H1 (cell line): ENCODE results near the gene SLC25A21. TPM values are rescaled to one million over a fixed set of nuclear protein-coding genes. Genes with fewer than 3 reads are reported as not detected.

Experiments
- CTCF ChIA-PET: fragments of 300-600 bp; sonication (Branson Sonifier 250); formaldehyde crosslinking; loops from one replicate; lab custom pipeline; 2021; ENCODE audit not compliant: partially characterized antibody; lab: Charles Lee
- POLR2A ChIA-PET: fragments of 300-600 bp; sonication (Branson Sonifier 250); formaldehyde crosslinking; loops from one replicate; lab custom pipeline; 2021; ENCODE audit warnings: inconsistent platforms; ENCODE audit not compliant: partially characterized antibody; lab: Charles Lee
- DNase-seq, 2 experiments: peaks; one replicate each; pipeline versions ENCODE4 v3.0.0 to v3.0.0-alpha.2; 2010 to 2022; ENCODE audit warnings: low spot score in 2 of 2, low read depth in 1 of 2, mixed read lengths in 1 of 2
- FAIRE-seq: peaks from 2 replicates; lab custom pipeline; 2011; peaks lifted over from hg19 to GRCh38; lab: Jason Lieb, UNC
- H2AFZ ChIP-seq: 2 replicates; pipeline ENCODE4 v1.8.1; 2012; ENCODE audit warnings: low read length, inconsistent platforms
- H2AK5ac ChIP-seq: 2 replicates; pipeline ENCODE4 v1.6.1; 2013; ENCODE audit warnings: low read depth, low read length
- H2BK120ac ChIP-seq: replicated peaks from 2 replicates; pipeline ENCODE3; 2013; ENCODE audit warnings: low read depth, low read length, inconsistent platforms
- H2BK12ac ChIP-seq: 2 replicates; pipeline ENCODE4 v1.6.1; 2013; ENCODE audit warnings: low read depth, low read length
- H2BK15ac ChIP-seq: 2 replicates; pipeline ENCODE4 v1.6.1; 2013; ENCODE audit warnings: low read length
- H2BK20ac ChIP-seq: 2 replicates; pipeline ENCODE4 v1.6.1; 2013; ENCODE audit warnings: low read length
- H2BK5ac ChIP-seq: 2 replicates; pipeline ENCODE4 v1.6.1; 2013; ENCODE audit warnings: low read depth, low read length
- H3K14ac ChIP-seq: 2 replicates; pipeline ENCODE4 v1.6.1; 2013; ENCODE audit warnings: inconsistent platforms; ENCODE audit not compliant: insufficient read length
- H3K18ac ChIP-seq: 2 replicates; pipeline ENCODE4 v1.6.1; 2013; ENCODE audit warnings: low read length; ENCODE audit errors: extremely low read depth
- H3K23ac ChIP-seq: 2 replicates; pipeline ENCODE4 v1.6.1; 2013; ENCODE audit warnings: inconsistent platforms; ENCODE audit not compliant: insufficient read length
- H3K23me2 ChIP-seq: 2 replicates; pipeline ENCODE4 v1.6.1; 2013; ENCODE audit warnings: low read depth, low read length
- H3K27ac ChIP-seq: 2 replicates; pipeline ENCODE4 v1.6.1; 2011; ENCODE audit warnings: low read depth, low read length, inconsistent platforms
- H3K27me3 ChIP-seq, 4 experiments: replicated peaks in 1 of 4; 1 replicate in 1 of 4; 2 replicates in 3 of 4; pipeline versions ENCODE4 v1.6.1 to v1.8.1; 2011 to 2013; ENCODE audit warnings: low read length in 3 of 4, mild to moderate bottlenecking in 3 of 4, inconsistent platforms in 2 of 4, mixed read lengths in 2 of 4, moderate library complexity in 1 of 4; ENCODE audit not compliant: control insufficient read depth in 3 of 4, insufficient read depth in 3 of 4; ENCODE audit errors: extremely low read depth in 1 of 4
- H3K36me3 ChIP-seq, 4 experiments: 2 replicates each; pipeline versions ENCODE4 v1.6.1 to v1.8.1; 2011 to 2013; ENCODE audit warnings: mild to moderate bottlenecking in 4 of 4, low read length in 3 of 4, moderate library complexity in 2 of 4, control low read depth in 1 of 4, inconsistent platforms in 1 of 4; ENCODE audit not compliant: insufficient read depth in 4 of 4, control insufficient read depth in 2 of 4
- H3K4ac ChIP-seq: replicated peaks from 2 replicates; pipeline ENCODE3; 2013; ENCODE audit warnings: low read length, low read depth, mixed read lengths, inconsistent platforms; ENCODE audit not compliant: insufficient read length
- H3K4me1 ChIP-seq, 4 experiments: replicated peaks in 1 of 4; 1 replicate in 1 of 4; 2 replicates in 3 of 4; pipeline versions ENCODE4 v1.6.1 to v1.8.1; 2011 to 2013; ENCODE audit warnings: low read length in 3 of 4, inconsistent platforms in 2 of 4, mixed read lengths in 1 of 4; ENCODE audit not compliant: insufficient read depth in 4 of 4, control insufficient read depth in 3 of 4
- H3K4me2 ChIP-seq, 2 experiments: 2 replicates each; pipeline versions ENCODE4 v1.6.1 to v1.8.1; 2011 to 2013; ENCODE audit warnings: low read depth in 2 of 2, low read length in 2 of 2, control low read depth in 1 of 2, inconsistent platforms in 1 of 2, mild to moderate bottlenecking in 1 of 2; ENCODE audit not compliant: insufficient read depth in 1 of 2
- H3K4me3 ChIP-seq, 4 experiments: fragments of 200-600, 300-600 bp in 1 of 4; sonication (generic), shearing (Covaris generic), sonication (Bioruptor Twin) in 1 of 4; 2 replicates each; pipeline versions ENCODE4 v1.5.1 to v1.8.1; 2011 to 2016; ENCODE audit warnings: low read length in 4 of 4, low read depth in 3 of 4, control low read depth in 2 of 4, inconsistent platforms in 2 of 4, mild to moderate bottlenecking in 2 of 4, mixed read lengths in 1 of 4, moderate library complexity in 1 of 4; ENCODE audit not compliant: insufficient read depth in 2 of 4; ENCODE audit errors: extremely low read depth in 1 of 4
- H3K56ac ChIP-seq: replicated peaks from 2 replicates; pipeline ENCODE3; 2013; ENCODE audit warnings: low read depth, mild to moderate bottlenecking, mixed read lengths, low read length, inconsistent platforms; ENCODE audit not compliant: insufficient read length
- H3K79me1 ChIP-seq: 2 replicates; pipeline ENCODE4 v1.6.1; 2013; ENCODE audit warnings: low read depth, low read length, control low read depth
- H3K79me2 ChIP-seq, 2 experiments: 2 replicates each; pipeline versions ENCODE4 v1.6.1 to v1.8.1; 2012 to 2013; ENCODE audit warnings: low read length in 2 of 2, mild to moderate bottlenecking in 2 of 2, inconsistent platforms in 1 of 2; ENCODE audit not compliant: insufficient read depth in 2 of 2, control insufficient read depth in 1 of 2
- H3K9ac ChIP-seq, 4 experiments: replicated peaks in 1 of 4; 1 replicate in 1 of 4; 2 replicates in 3 of 4; pipeline versions ENCODE4 v1.6.1 to v1.8.1; 2011 to 2013; ENCODE audit warnings: low read depth in 3 of 4, low read length in 3 of 4, control low read depth in 2 of 4, mild to moderate bottlenecking in 2 of 4, moderate library complexity in 2 of 4, inconsistent platforms in 1 of 4; ENCODE audit errors: extremely low read depth in 1 of 4
- H3K9me3 ChIP-seq, 2 experiments: 2 replicates each; pipeline versions ENCODE4 v1.6.1 to v1.8.1; 2012 to 2013; ENCODE audit warnings: mild to moderate bottlenecking in 2 of 2, moderate library complexity in 2 of 2, control low read depth in 1 of 2, inconsistent platforms in 1 of 2, low read depth in 1 of 2, low read length in 1 of 2, mixed read lengths in 1 of 2; ENCODE audit not compliant: insufficient read depth in 2 of 2
- H4K20me1 ChIP-seq, 2 experiments: replicated peaks in 1 of 2; 2 replicates each; pipeline versions ENCODE3 to v1.8.1; 2011 to 2013; ENCODE audit warnings: inconsistent platforms in 2 of 2, low read length in 2 of 2, mild to moderate bottlenecking in 1 of 2; ENCODE audit not compliant: insufficient read depth in 2 of 2, control insufficient read depth in 1 of 2
- H4K5ac ChIP-seq: 2 replicates; pipeline ENCODE4 v1.6.1; 2013; ENCODE audit warnings: low read length, low read depth, mixed read lengths, inconsistent platforms; ENCODE audit not compliant: insufficient read length
- H4K8ac ChIP-seq: 2 replicates; pipeline ENCODE4 v1.8.0; 2013; ENCODE audit warnings: mild to moderate bottlenecking, moderate library complexity, low read length, inconsistent platforms; ENCODE audit not compliant: insufficient read depth; ENCODE audit errors: extremely low read depth
- H4K91ac ChIP-seq: replicated peaks from 2 replicates; pipeline ENCODE3; 2013; ENCODE audit warnings: low read length, mixed read lengths, inconsistent platforms; ENCODE audit not compliant: insufficient read length
- RAD21 ChIP-seq, 2 experiments: IDR thresholded peaks in 1 of 2; conservative IDR thresholded peaks in 1 of 2; 2 replicates each; pipeline ENCODE4 v1.6.1; 2011; ENCODE audit warnings: low read depth in 2 of 2, low read length in 2 of 2, improper control_type of control experiment in 1 of 2, inconsistent platforms in 1 of 2, mild to moderate bottlenecking in 1 of 2, moderate library complexity in 1 of 2
- WGBS, 2 experiments: shearing (Covaris generic) in 1 of 2; methylation state at CpG; one replicate each; pipeline versions ENCODE4 v1.1.6 to v1.1.7; 2013 to 2015; ENCODE audit warnings: low lambda C conversion rate in 2 of 2, mixed read lengths in 2 of 2, inconsistent platforms in 1 of 2, low coverage in 1 of 2, missing lambda C conversion rate in 1 of 2; ENCODE audit not compliant: insufficient replicate concordance in 2 of 2, insufficient coverage in 1 of 2, insufficient read length in 1 of 2; ENCODE audit errors: extremely low coverage in 1 of 2, missing lambda C conversion rate in 1 of 2; 5-methylcytosine and 5-hydroxymethylcytosine counted together
- polyA plus RNA-seq, 7 experiments: library from polyadenylated mRNA; depleted of rRNA in 3 of 7; stranded (reverse) in 5 of 7; unstranded in 2 of 7; fragments of >200 nt in 5 of 7; fragments of 200-250 nt in 2 of 7; gene quantifications; 1 replicate in 5 of 7; 2 replicates in 1 of 7; 4 replicates in 1 of 7; pipeline versions ENCODE4 v1.2.1 to v1.2.3, GENCODE V29; 2011 to 2013; ENCODE audit warnings: missing spikeins in 2 of 7, mixed read lengths in 2 of 7
- total RNA-seq: library from RNA; stranded (reverse); fragmentation: NEBNext Ultra II Directional; extraction: Animal tissue kit (Norgen Biotek cat#: 25700); gene quantifications from 2 replicates; pipeline ENCODE4 v1.2.1, GENCODE V29; 2021

Gene SLC25A21
- total and polyA plus RNA-seq, 2 of the 8 experiments (the other 6 are each of a cell fraction or from before 2014, with no cell fraction given) = 6.9 to 15.7 TPM

DNA sequence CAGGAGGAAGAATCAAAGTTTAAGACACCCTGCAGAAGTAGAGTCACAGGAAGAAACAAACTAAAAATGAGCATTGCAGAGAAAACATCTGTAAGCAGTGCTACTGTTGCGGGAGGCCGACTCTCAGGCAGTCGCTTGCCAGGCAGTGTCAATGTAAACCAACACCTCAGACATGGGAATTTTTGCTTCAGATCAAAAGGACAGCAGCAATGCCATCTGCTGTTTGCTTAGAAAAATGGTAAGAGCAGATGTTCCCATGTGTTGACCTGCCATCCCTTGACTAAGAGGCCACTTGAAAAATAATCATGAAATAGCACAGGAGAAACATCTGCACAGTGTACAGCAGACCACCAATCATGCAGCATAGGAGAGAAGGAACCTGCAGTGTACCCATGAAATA lies 196.6 kb downstream of the SLC25A21 start:
- Histone ChIP-seq H3K79me2 (no peaks in the 10 kb centered on the region), H2AFZ (no peak overlapping the region), H3K4ac (no peak overlapping the region), H3K9ac (no peak overlapping the region), H4K91ac (no peak overlapping the region), H4K5ac (no peak overlapping the region), H3K56ac (no peak overlapping the region), H2BK5ac (no peak overlapping the region), H3K23ac (no peak overlapping the region), H4K8ac (no peak overlapping the region), H3K36me3 (no peaks in the 10 kb centered on the region), H2BK12ac (no peak overlapping the region), H3K4me2 (no peak overlapping the region), H3K4me1 (peaks cover 0 to 4% (median 0%) of the 10 kb centered on the region in 4 experiments; a peak in 1 of 7 replicates), H4K20me1 (no peaks in the 10 kb centered on the region), H3K27ac (no peak overlapping the region), H2BK15ac (no peak overlapping the region), H2BK120ac (no peak overlapping the region), H3K79me1 (no peaks in the 10 kb centered on the region), H3K9me3 (no peaks in the 10 kb centered on the region), H3K4me3 (no peak overlapping the region), H2AK5ac (no peak overlapping the region), H3K27me3 (no peaks in the 10 kb centered on the region), H3K23me2 (no peaks in the 10 kb centered on the region), H3K18ac (no peak overlapping the region), H3K14ac (no peak overlapping the region), H2BK20ac (no peak overlapping the region)
- ChIA-PET POLR2A (no interaction called here), CTCF (no interaction called here)
- FAIRE-seq = no peak
- DNase-seq = no peak
- 95% methylated on average over 3 of the region's 3 CpGs; no CpG with 5 or more reads in 1 of the 2 experiments for WGBS, 2 experiments
- peak; percentile 38 to 44 for TF ChIP-seq RAD21 (IDR thresholded peaks at IDR 0.05 in 1 of 2, conservative IDR thresholded peaks at IDR 0.05 in 1 of 2; ENCODE audit: low read depth in 2 of 2, low read length in 2 of 2)
